Epithelial cell of prostate (primary cell): ENCODE results near the gene S1PR5.
"Not testable (repeated sequence)": the region's sequence is repeated elsewhere in the genome, so short reads cannot be mapped to it uniquely, and the experiment has no call there.

Experiments
- DNase-seq: peaks from one replicate; pipeline ENCODE4 v3.0.0-alpha.2; 2011; ENCODE audit warnings: low read depth, low spot score
- H3K27ac ChIP-seq: fragments of 450-650 bp; 2 replicates; pipeline ENCODE4 v1.5.1; 2017; ENCODE audit warnings: mild to moderate bottlenecking

The S1PR5 gene

DNA sequence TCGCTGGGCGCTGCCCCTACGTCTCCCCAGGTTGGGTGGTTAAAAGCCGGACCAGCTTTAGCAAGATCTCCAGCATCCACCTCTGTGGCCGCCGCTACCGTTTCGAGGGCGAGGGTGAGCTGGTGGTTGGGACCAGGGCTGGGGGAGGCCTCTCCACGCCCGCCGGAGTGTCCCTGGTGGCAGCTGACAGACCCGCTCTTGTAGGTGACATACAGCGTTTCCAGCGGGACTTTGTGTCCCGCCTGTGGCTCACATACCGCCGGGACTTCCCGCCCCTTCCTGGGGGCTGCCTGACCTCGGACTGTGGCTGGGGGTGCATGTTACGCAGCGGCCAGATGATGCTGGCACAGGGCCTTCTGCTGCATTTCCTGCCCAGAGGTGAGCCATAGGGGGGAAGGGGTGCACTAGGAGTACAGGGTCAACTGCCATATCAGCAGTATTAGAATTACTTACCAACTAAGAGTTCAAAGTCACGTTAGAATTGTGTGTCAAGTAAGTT, 27.6 kb upstream of the S1PR5 start:
- H3K27ac ChIP-seq, result no peak overlapping the region
- DNase-seq, result no peak

DNA sequence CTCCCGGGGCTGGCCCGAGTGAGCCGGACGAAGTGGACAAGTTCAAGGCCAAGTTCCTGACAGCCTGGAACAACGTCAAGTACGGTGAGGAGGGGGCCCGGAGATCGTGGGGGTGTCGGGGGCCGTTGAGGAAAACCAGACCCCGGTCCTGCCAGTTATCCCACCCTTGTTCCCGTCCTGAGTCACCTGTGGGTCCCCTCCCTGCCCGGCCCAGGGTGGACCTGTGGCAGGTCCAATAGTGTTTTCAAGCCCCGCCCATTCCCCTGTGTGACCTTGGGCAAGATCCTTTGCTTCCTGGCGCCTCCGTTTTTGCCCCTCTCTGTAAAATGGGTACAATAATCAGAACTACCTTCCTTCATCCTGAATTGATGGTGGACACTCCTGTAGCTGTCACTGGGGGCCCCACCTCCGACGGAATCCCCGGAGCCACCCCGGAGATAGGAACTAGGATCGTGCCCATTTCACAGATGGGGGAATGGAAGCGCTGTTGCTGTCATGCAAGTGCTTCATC, 27.1 kb upstream of the S1PR5 start:
- no peak for DNase-seq
- H3K27ac ChIP-seq, result peak overlapping the region; percentile 48

DNA sequence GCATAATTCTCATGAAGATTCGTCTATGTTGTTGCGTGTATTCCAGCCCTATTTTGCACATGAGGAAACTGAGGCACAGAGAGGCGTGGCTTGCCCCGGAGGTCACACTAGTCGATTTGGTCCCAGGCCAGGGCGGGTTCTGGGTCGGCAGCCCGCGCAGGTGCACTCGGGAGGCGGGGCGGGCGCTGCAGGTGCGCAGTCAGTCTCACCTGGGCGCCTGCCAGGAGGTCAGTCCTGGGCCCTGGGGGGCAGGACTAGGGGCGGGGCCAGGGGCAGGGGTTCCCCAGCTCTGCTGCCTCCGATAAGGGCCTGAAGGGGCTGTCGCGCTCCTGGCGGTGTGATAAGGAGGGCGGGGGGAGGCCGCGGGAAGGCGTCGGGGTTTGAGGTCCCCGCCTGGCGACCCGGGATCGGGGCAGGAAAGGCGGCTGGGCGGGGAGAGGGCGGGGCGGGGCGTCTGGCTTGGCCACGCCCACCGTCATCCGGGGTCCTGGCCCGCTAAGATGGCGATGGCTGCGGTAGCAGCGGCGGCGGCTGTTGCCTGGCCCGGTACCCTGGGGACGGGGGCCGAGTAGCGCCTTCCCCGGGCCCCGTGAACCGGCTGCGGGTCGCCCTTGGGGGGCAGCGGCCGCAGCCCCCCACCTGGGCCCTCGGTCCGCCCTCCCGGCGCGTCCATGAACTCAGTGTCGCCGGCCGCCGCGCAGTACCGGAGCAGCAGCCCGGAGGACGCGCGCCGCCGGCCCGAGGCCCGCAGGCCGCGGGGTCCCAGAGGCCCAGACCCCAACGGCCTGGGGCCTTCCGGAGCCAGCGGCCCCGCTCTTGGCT, 26.4 kb upstream of the S1PR5 start, which contains the start of gene ATG4D:
Gene ATG4D, plus strand, starts transcription at position 485 of the 822 bp plus-strand sequence. Its CDS starts 187 bp downstream, at position 672.
- H3K27ac ChIP-seq, result peak within 1 kb of the TSS; percentile 48
- no peak for DNase-seq

DNA sequence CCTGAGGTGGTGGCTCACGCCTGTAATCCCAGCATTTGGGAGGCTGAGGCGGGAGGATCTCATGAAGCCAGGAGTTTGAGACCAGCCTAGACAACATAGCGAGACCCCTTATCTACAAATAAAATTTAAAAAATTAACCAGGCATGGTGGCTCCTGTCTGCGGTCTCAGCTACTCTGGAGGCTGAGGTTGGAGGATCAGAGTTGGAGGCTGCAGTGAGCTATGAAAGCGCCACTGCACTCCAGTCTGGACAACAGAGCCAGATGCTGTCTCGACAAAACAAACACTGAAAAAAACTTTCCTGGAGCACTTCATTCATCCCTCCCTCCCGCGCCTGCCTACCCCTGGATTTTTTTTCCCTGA, 25.8 kb upstream of the S1PR5 start:
- H3K27ac ChIP-seq, result no peak overlapping the region
- DNase-seq, result no peak

DNA sequence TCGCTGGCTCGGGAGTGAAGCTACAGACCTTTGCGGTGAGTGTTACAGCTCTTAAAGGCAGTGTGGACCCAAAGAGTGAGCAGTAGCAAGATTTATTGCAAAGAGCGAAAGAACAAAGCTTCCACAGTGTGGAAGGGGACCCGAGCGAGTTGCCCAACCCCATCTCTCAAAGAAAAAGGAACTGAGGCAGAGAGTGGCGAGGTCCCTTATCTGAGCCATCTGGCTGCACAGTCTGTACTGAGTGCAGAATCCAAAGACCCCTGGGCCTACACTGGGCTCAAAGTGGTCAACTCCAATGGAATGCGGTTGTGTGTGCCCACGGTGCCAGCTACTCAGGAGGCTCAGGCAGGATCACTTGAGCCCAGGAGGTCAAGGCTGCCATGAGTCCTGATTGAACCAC, 21.8 kb upstream of the S1PR5 start:
- not testable (repeated sequence) for DNase-seq, H3K27ac ChIP-seq

DNA sequence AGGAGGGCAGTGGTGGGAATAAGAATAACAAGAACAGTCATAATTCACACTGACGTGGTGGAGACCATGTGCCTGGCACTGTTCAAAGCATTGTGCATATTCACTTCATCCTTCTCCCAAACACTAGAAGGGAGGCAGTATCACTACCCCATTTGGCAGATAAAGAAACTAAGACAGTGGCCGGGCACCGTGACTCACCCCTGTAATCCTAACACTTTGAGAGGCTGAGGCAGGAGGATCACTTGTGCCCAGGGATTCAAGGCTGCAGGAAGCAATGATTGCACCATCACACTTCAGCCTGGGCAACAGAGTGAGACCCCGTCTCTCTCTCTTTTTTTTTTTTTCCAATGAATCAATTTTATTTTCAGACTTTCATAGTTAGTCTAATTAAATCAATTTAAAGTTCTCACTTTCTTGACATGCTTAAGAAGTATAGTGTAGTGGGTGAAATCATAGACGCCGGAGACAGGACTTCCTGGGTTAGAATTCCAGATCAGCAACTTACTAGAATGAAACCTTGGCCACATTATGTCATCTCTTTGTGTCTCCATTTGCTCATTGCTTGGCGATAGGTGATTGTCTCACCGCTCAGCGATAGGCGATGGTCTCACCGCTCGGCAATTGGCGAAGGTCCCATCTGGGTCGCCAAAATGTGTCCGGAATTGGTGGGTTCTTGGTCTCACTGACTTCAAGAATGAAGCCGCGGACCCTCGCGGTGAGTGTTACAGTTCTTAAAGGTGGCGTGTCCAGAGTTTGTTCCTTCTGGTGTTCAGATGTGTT, 21.1 kb upstream of the S1PR5 start:
- no peak overlapping the region for H3K27ac ChIP-seq
- no peak for DNase-seq

DNA sequence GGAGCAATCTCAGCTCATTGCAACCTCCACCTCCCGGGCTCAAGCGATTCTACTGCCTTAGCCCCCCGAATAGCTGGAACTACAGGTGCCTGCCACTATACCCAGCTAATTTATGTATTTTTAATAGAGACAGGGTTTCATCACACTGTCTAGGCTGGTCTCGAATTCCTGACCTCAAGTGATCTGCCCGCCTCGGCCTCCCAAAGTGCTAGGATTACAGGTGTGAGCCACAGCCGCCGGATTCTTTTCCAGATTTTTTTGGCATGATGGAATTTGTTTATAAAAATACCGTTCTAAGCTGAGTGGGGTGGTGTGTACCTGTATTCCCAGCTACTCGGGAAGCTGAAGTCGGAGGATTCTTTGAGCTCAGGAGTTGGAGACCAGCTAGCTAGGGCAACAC, 20.4 kb upstream of the S1PR5 start:
- no peak for DNase-seq
- H3K27ac ChIP-seq, result no peak overlapping the region

DNA sequence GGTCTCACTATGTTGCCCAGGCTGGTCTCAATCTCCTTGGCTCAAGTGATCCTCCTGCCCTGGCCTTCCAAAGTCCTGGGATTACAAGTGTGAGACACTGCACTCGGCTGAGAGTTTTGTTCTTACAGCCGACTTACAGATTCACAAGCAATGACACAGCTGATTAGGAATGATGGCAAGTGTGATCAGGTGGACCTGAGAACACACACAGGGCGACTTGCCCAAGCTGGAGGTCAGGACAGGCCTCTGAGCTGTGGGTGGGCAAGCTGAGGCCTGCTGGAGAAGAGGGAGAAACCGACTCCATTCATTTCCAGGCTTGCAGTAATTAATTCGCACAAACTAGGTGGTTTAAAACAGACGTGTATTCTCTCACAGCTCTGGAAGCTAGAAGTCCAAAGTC, 18.4 kb upstream of the S1PR5 start:
- peak overlapping the region; percentile 82 for H3K27ac ChIP-seq
- DNase-seq, result peak; percentile 96

DNA sequence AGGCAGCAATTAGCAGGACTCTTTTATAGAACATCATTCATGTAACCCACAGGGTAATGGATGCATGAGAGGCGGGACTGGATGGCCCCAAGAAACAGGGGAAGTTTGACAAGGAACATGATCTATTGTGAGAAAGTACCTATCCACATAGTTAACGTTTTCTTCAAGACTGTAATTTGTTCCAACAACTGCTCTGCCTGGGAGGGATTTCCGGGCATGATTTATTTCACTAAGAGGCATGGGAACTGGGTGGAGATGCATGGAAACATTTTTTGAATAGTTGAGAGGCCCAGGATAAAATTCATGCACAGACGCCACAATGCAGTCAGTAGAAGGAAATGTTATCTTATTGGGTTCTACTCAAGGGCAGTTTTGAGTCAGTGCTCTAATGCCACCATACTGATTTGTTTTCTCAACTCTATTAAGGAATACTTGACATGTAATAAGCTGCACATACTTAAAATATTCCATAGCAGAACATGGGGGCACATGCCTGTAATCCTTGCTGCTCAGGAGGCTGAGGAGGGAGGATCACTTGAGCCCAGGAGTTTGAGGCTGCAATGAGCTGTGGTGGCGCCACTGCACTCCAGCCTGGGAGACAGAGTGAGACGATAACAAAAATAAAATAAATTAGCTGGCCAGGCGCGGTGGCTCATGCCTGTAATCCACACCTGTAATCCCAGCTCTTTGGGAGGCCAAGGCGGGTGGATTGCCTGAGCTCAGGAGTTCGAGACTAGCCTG, 16.6 kb upstream of the S1PR5 start:
- H3K27ac ChIP-seq, result peak overlapping the region; percentile 82
- DNase-seq, result peak; percentile 83

DNA sequence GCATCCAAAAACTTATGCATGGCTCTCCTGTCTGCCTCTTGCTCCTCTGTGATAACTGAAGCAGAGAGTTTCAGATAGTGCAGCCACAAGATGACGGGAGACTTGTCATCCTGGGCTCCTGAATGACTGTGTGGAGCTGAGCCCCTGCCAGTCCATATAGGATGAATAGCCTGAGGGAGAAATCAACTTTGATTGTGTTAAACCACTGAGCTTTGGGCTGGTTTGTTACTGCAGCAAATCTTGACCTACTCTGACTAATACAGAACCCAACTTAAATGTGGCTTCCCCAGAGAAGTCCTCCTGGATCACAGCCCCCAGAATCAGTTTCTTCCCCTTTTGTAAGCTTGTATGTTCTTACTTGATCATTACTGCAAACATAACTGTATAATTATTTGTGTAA, 15.2 kb upstream of the S1PR5 start:
- H3K27ac ChIP-seq, result no peak overlapping the region
- no peak for DNase-seq

DNA sequence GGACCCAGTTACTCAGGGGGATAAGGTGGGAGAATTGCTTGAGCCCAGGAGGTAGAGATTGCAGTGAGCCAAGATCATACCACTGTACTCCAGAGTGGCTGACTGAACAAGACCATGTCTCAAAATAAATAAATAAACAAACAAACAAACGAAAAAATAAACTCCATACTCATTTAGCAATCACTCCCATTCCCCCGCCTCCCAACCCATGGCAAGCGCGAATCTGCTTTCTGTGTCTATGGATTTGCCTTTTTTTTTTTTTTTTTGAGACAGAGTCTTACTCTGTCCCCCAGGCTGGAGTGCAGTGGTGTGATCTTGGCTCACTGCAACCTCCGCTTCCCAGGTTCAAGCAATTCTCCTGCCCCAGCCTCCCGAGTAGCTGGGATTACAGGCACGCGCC, 9.6 kb upstream of the S1PR5 start:
- H3K27ac ChIP-seq, DNase-seq: not testable (repeated sequence)

DNA sequence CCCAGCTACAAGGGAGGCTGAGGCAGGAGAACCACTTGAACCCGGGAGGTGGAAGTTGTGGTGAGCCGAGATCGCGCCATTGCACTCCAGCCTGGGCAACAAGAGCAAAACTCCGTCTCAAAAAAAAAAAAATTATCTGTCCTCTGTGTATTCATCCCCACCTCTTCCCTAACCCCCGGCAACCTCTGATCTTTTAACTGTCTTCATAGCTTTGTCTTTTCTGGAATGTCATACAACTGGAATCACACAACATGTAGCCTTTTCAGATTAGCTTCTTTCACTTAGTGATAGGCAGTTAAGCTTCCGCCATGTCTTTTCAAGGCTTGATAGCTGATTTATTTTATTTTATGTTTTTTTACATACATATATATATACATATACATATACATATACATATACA, 8.4 kb upstream of the S1PR5 start:
- DNase-seq, result no peak
- no peak overlapping the region for H3K27ac ChIP-seq

DNA sequence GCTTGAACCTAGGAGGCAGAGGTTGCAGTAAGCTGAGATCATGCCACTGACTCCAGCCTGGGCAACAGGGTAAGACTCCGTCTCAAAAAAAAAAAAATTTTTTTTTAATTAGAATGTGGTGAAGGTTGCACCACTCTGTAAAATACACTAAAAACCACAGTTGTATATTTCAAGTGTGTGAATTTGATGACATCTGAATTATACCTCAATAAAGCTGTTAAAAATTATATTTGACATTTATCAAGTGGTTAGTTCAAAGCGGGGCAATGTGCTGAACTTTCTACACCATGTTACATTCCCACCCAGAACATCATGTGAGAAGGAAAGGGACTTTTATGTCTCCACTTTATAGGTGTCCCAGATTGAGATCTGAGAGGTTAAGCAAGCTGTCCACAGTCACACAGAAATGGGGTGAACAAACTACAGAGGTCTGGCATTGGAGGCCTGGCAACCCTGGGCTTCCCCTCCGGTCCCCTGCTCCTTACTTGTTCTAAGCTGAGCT, 5.9 kb upstream of the S1PR5 start:
- DNase-seq, result no peak
- H3K27ac ChIP-seq, result no peak overlapping the region

DNA sequence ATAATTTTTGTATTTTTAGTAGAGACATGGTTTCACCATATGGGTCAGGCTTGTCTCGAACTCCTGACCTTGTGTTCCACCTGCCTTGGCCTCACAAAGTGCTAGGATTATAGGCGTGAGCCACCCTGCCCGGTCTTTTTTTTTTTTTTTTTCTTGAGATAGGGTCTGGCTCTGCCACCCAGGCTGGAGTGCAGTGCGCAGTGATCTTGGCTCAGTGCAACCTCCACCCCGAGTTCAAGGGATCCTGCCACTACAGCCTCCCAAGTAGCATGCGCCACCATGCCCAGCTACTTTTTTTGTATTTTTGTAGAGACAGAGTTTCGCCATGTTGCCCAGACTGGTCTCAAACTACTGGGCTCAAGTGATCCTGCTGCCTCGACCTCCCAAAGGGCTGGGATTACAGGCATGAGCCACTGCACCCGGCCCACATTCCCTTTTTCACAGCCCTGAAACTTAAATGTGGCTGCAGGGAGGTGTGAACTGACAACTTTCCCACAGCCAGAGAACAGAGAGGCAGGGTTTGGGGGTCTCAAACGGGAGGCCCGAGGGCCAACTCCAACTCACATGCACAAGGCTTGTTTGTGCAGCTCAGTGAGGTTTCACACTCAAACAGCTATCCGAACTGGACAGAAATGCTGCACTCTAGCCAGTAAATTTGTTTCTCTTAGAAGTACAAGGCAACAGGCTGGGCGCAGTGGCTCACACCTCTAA, 4.4 kb upstream of the S1PR5 start:
- no peak for DNase-seq

DNA sequence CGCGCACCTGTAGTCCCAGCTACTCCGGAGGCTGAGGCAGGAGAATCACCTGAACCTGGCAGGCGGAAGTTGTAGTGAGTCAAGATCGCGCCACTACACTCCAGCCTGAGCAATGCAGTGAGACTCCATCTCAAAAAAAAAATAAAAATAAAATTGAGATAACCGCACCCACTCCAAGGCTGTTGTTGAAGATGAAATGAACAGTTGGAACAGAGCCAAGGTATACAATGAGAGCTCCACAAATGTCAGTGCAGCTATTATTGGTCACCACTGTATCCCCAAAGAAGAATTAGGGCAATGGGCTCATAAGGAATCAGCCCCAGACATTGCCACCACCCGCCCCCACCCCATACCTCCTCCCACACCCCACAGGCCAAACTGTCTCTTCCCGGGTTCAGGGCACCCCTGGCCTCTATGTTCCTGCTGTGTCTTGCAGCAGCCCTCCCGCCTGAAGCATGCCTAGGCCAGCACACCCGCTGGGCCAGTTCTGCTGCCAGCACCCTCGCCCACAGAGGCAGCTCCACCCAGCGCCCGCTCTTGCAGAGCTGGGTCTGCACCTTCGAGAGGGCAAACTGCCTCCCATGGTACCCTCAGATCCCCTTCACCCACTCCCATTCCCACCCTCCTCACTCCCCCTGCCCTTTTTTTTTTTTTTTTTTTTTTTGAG, 3.5 kb upstream of the S1PR5 start:
- peak; percentile 66 for DNase-seq
- H3K27ac ChIP-seq, result peak overlapping the region; percentile 56

More for the DNA sequence above, 4.4 kb upstream of the S1PR5 start:
- no peak overlapping the region for H3K27ac ChIP-seq

DNA sequence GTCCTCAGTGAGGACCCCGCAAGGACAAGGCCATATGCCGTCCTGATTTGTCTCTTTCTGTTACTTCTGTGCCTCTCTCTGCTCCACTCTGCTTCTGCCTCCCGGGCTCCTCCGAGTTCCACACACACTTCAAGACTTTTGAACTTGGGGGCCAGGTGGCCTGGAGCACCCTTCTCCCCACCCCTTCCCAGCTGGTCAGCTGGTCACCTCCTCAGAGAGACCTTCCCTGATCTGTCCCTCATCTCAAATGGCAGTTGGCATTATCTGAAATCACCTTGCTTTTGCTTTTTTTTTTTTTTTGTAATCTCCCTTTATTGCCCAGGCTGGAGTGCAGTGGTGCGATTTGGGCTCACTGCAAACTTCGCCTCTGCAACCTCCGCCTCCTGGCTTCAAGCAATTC, 2.2 kb upstream of the S1PR5 start:
- no peak overlapping the region for H3K27ac ChIP-seq

DNA sequence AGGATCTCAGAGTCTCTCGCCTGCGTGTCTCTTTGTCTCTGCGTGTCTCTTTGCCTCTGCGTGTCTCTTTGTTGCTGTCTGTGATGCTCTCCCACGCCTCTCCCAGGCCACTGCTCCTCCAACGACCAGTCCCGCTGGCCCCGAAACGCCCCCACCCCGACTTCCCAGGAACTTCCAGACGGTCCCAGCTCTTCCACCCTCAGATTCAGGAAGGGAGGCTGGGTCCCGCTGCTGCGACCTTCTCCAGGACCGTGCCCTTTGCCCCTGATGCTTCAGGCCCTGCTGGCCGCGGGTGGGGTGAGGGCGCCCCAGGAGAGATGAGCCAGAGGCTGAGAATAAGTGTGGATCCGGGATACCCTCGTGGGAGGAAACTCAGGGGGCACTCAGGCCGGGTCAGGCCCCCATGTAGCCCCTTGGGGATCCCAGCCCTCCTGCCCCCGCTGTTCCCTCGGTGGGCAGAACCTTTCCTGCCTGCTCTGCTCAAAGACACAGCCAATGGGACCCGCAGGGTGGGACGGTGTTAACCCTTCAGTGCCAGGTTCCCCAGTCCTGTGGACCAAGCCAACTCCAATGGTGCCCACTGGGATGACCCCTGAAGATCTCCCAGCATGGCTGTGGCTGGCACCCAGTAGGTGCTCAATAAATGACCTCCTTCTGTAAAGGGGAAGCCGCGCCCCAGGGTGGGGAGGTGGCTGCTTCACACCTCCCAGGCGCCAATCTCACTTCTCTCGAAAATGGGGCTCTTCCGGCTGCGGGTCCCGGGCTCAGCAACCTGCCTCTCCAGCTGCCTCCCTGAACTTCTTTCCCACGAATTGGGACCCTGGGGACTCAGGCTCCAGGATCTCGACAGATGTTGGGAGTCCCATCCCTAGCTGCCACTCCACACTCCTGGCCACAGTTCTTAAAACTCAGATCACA, 1.5 kb upstream of the S1PR5 start:
- no peak for DNase-seq
- peak overlapping the region; percentile 46 for H3K27ac ChIP-seq

More for the DNA sequence above, 2.2 kb upstream of the S1PR5 start:
- no peak for DNase-seq
